IMR-90 (cell line): ENCODE measurements around the gene NEK9. TPM values are rescaled to one million over a fixed set of nuclear protein-coding genes. Genes with fewer than 3 reads are reported as not detected.

Source experiments
- ATAC-seq: fragments of 200-7000 bp; cut with Tn5 transposase; 2 replicates; pipeline ENCODE4 v1.9.1; 2020; ENCODE audit warnings: low read depth, mild to moderate bottlenecking, moderate library complexity
- BruUV-seq: library from RNA; stranded (reverse); fragments of 400-500 nt; replicated peaks from 2 replicates; lab custom pipeline; 2021; lab: Mats Ljungman, UMichigan
- CTCF ChIA-PET: fragments of 300-600 bp; formaldehyde crosslinking; extraction: SDS; loops from one replicate; lab custom pipeline; 2021; ENCODE audit warnings: antibody characterized with exemption; lab: Yijun Ruan, JAX
- POLR2A ChIA-PET: fragments of 300-600 bp; sonication (Branson Sonifier 250); formaldehyde crosslinking; loops from one replicate; lab custom pipeline; 2022; ENCODE audit warnings: antibody characterized with exemption; ENCODE audit not compliant: unreplicated experiment; lab: Charles Lee
- DNase-seq: peaks from one replicate; pipeline ENCODE4 v3.0.0; 2013
- H2AFZ ChIP-seq: replicated peaks from 2 replicates; pipeline ENCODE3; 2013; ENCODE audit warnings: low read length, mild to moderate bottlenecking; ENCODE audit not compliant: poor library complexity
- H2AK5ac ChIP-seq: 2 replicates; pipeline ENCODE4 v1.6.1; 2013; ENCODE audit warnings: low read depth, low read length, inconsistent platforms
- H2AK9ac ChIP-seq: replicated peaks from 2 replicates; pipeline ENCODE3; 2013; ENCODE audit warnings: mild to moderate bottlenecking, low read depth, low read length, moderate library complexity; ENCODE audit not compliant: poor library complexity
- H2BK120ac ChIP-seq: 2 replicates; pipeline ENCODE4 v1.6.1; 2013; ENCODE audit warnings: low read depth, low read length, inconsistent platforms
- H2BK15ac ChIP-seq: 3 replicates; pipeline ENCODE4 v1.6.1; 2013; ENCODE audit warnings: low read depth, low read length, inconsistent platforms
- H2BK20ac ChIP-seq: 2 replicates; pipeline ENCODE4 v1.6.1; 2013; ENCODE audit warnings: low read depth, mild to moderate bottlenecking, inconsistent platforms, low read length, moderate library complexity
- H2BK5ac ChIP-seq: 2 replicates; pipeline ENCODE4 v1.6.1; 2013; ENCODE audit warnings: mild to moderate bottlenecking, low read depth, low read length, inconsistent platforms; ENCODE audit not compliant: poor library complexity, severe bottlenecking
- H3K14ac ChIP-seq: replicated peaks from 2 replicates; pipeline ENCODE4 v1.6.1; 2013; ENCODE audit warnings: low read depth, low read length, inconsistent platforms
- H3K18ac ChIP-seq: 2 replicates; pipeline ENCODE4 v1.6.1; 2013; ENCODE audit warnings: low read depth, low read length, control low read depth
- H3K23ac ChIP-seq: 2 replicates; pipeline ENCODE4 v1.6.1; 2013; ENCODE audit warnings: low read depth, low read length, inconsistent platforms
- H3K27ac ChIP-seq: 2 replicates; pipeline ENCODE4 v1.5.1; 2013; ENCODE audit warnings: mild to moderate bottlenecking, control low read depth, low read length; ENCODE audit not compliant: insufficient read depth
- H3K27me3 ChIP-seq: 2 replicates; pipeline ENCODE4 v1.6.1; 2013; ENCODE audit warnings: low read length; ENCODE audit not compliant: control insufficient read depth, insufficient read depth
- H3K36me3 ChIP-seq: 2 replicates; pipeline ENCODE4 v1.6.1; 2013; ENCODE audit warnings: low read length, mixed read lengths; ENCODE audit not compliant: control insufficient read depth, insufficient read depth
- H3K4ac ChIP-seq: 2 replicates; pipeline ENCODE4 v1.6.1; 2013; ENCODE audit warnings: low read depth, low read length, inconsistent platforms
- H3K4me1 ChIP-seq: 2 replicates; pipeline ENCODE4 v1.6.1; 2013; ENCODE audit warnings: low read length, mixed read lengths; ENCODE audit not compliant: control insufficient read depth, insufficient read depth
- H3K4me2 ChIP-seq: 2 replicates; pipeline ENCODE4 v1.6.1; 2013; ENCODE audit warnings: low read depth, mild to moderate bottlenecking, control low read depth, low read length, moderate library complexity
- H3K4me3 ChIP-seq: 2 replicates; pipeline ENCODE4 v1.5.1; 2013; ENCODE audit warnings: low read depth, mild to moderate bottlenecking, control low read depth, low read length, moderate library complexity; ENCODE audit not compliant: insufficient read depth
- H3K56ac ChIP-seq: 2 replicates; pipeline ENCODE4 v1.6.1; 2013; ENCODE audit warnings: low read length, inconsistent platforms; ENCODE audit not compliant: insufficient read depth; ENCODE audit errors: extremely low read depth
- H3K79me1 ChIP-seq, 2 experiments: 2 replicates each; pipeline ENCODE4 v1.6.1; 2013; ENCODE audit warnings: low read length in 2 of 2, inconsistent platforms in 1 of 2, low read depth in 1 of 2
- H3K9ac ChIP-seq: 2 replicates; pipeline ENCODE4 v1.6.1; 2013; ENCODE audit warnings: low read depth, low read length, control low read depth
- H3K9me1 ChIP-seq: 2 replicates; pipeline ENCODE4 v1.6.1; 2013; ENCODE audit warnings: low read length, inconsistent platforms; ENCODE audit not compliant: insufficient read depth
- H3K9me3 ChIP-seq: 2 replicates; pipeline ENCODE4 v1.6.1; 2013; ENCODE audit warnings: low read length; ENCODE audit not compliant: control insufficient read depth, insufficient read depth
- H4K20me1 ChIP-seq: 2 replicates; pipeline ENCODE4 v1.6.1; 2013; ENCODE audit warnings: low read length, inconsistent platforms; ENCODE audit not compliant: insufficient read depth
- H4K5ac ChIP-seq: 2 replicates; pipeline ENCODE4 v1.6.1; 2013; ENCODE audit warnings: mild to moderate bottlenecking, low read depth, low read length, control low read depth
- H4K8ac ChIP-seq, 2 experiments: 2 replicates each; pipeline ENCODE4 v1.6.1; 2013; ENCODE audit warnings: low read depth in 2 of 2, low read length in 2 of 2, control low read depth in 1 of 2, inconsistent platforms in 1 of 2
- H4K91ac ChIP-seq: 2 replicates; pipeline ENCODE4 v1.6.1; 2013; ENCODE audit warnings: low read depth, low read length, inconsistent platforms; ENCODE audit not compliant: insufficient read depth
- BHLHE40 ChIP-seq: fragments of 150-350 bp; IDR thresholded peaks from 2 replicates; pipeline ENCODE4 v1.6.1; 2016; ENCODE audit warnings: mild to moderate bottlenecking, low read depth, low read length
- CEBPB ChIP-seq: IDR thresholded peaks from 2 replicates; pipeline ENCODE4 v1.6.1; 2012; ENCODE audit warnings: low read depth, low read length, improper control_type of control experiment
- USF2 ChIP-seq: fragments of 150-350 bp; IDR thresholded peaks from 2 replicates; pipeline ENCODE4 v1.6.1; 2017; ENCODE audit warnings: mild to moderate bottlenecking, antibody characterized with exemption, low read length, low read depth
- WGBS, 2 experiments: methylation state at CpG; one replicate each; pipeline versions ENCODE4 v1.1.5 to v1.1.7; 2013; ENCODE audit warnings: missing lambda C conversion rate in 2 of 2; ENCODE audit not compliant: insufficient read length in 1 of 2; ENCODE audit errors: extremely low coverage in 2 of 2; 5-methylcytosine and 5-hydroxymethylcytosine counted together
- dilution Hi-C: fragments of 300-500 bp; cut with HindIII; formaldehyde crosslinking; loops from one replicate; pipeline ENCODE4 v1.14.3; 2018; ENCODE audit warnings: low sequenced_read_pairs; ENCODE audit not compliant: unreplicated experiment
- in situ Hi-C: fragments of 300-500 bp; cut with MboI; formaldehyde crosslinking; loops from 3 replicates; pipeline ENCODE4 v1.14.3; 2019; ENCODE audit warnings: low sequenced_read_pairs, inconsistent platforms, mixed read lengths
- intact Hi-C: fragments of 100-400 bp; cut with micrococcal nuclease; formaldehyde crosslinking; loops from 2 replicates; pipeline ENCODE4 v1.10.0; 2022
- polyA plus RNA-seq, 3 experiments: library from polyadenylated mRNA; depleted of rRNA; stranded (reverse); fragments of >200 nt; gene quantifications; 2 replicates each; pipeline ENCODE4 v1.2.3, GENCODE V29; 2012; ENCODE audit warnings: low replicate concordance in 1 of 3
- total RNA-seq: library from RNA; depleted of rRNA; stranded (reverse); fragments of >200 nt; gene quantifications from 2 replicates; pipeline ENCODE4 v1.2.3, GENCODE V29; 2012

Gene NEK9
- total and polyA plus RNA-seq, 2 of the 4 experiments (the other 2 are of a cell fraction), result 22.9 to 23.2 TPM

GRCh38 chr14:75047506-75047905 lies 79.3 kb downstream of the NEK9 start:
- Histone ChIP-seq H3K27me3 (no peaks in the 10 kb centered on the region), H3K9me3 (no peaks in the 10 kb centered on the region), H2AK5ac (no peak overlapping the region), H2AFZ (no peak overlapping the region), H4K91ac (no peak overlapping the region), H3K27ac (no peak overlapping the region), H3K79me1 (peaks cover 13 to 38% of the 10 kb centered on the region in 2 experiments; a peak in 3 of 4 replicates), H4K5ac (no peak overlapping the region), H3K56ac (no peak overlapping the region), H4K8ac (no peak overlapping the region), H3K4me1 (peaks cover 10% of the 10 kb centered on the region), H3K4me2 (no peak overlapping the region), H3K9me1 (peaks cover 4% of the 10 kb centered on the region), H2AK9ac (no peak overlapping the region), H3K23ac (no peak overlapping the region), H2BK15ac (no peak overlapping the region), H2BK20ac (no peak overlapping the region), H2BK120ac (no peak overlapping the region), H3K18ac (no peak overlapping the region), H3K4me3 (no peak overlapping the region), H3K9ac (no peak overlapping the region), H3K4ac (no peak overlapping the region), H3K14ac (no peak overlapping the region), H3K36me3 (no peaks in the 10 kb centered on the region), H2BK5ac (no peak overlapping the region), H4K20me1 (no peaks in the 10 kb centered on the region)
- TF ChIP-seq BHLHE40, result peak; percentile 38; the same call in 1 of the 2 replicates
- TF ChIP-seq USF2, result 0 out of 2 replicates have a peak, but pooled peaks have one; percentile 8
- TF ChIP-seq CEBPB, result no peak
- intact Hi-C loops, result no loop called here
- no TSS peak for BruUV-seq
- no CpG with 5 or more reads among the region's 4 CpGs for WGBS, 2 experiments
- ChIA-PET CTCF (no interaction called here), POLR2A (no interaction called here)
- ATAC-seq (no peak), DNase-seq (peak; percentile 21)
- in situ Hi-C loops, result no loop called here
- dilution Hi-C loops, result no loop called here
